Measurements from ENCODE around the gene CENPP. TPM values are rescaled to one million over a fixed set of nuclear protein-coding genes. Genes with fewer than 3 reads are reported as not detected.

The CENPP gene
- total RNA-seq, 1 experiment from 2014 or later, result 7.2 TPM

DNA sequence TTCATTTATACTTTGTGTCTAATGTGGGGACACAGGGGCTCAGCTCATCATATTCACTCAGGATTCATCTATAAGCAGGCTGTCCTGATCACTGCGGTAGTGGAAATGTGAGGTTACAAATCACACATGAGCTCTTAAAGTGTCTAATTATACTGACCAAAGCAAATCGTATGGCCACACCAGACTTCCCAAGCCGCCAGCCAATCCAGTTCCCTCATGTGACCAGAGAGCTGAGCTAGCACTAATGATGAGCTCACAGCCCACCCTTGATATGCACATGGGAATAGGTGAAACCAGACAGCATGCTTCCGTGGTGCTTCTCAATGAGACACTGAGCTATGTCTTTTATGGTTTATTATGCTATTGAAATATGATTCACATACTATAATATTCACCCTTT, 192.4 kb downstream of the CENPP start:
- intact Hi-C loops (cut with micrococcal nuclease; ENCODE audit: unreplicated experiment), result no loop called here
- Mint-ChIP-seq H3K36me3 (ENCODE audit: insufficient read depth, unreplicated experiment) (no peaks in the 10 kb centered on the region), H3K9me3 (ENCODE audit: low read depth, unreplicated experiment) (no peaks in the 10 kb centered on the region), H3K27me3 (ENCODE audit: unreplicated experiment) (no peaks in the 10 kb centered on the region), H3K4me1 (ENCODE audit: low read depth, unreplicated experiment) (no peaks in the 10 kb centered on the region), H3K4me3 (ENCODE audit: low read depth, unreplicated experiment) (no peak overlapping the region), H3K27ac (ENCODE audit: unreplicated experiment) (no peak overlapping the region)
- TF ChIP-seq, protein P1, sequence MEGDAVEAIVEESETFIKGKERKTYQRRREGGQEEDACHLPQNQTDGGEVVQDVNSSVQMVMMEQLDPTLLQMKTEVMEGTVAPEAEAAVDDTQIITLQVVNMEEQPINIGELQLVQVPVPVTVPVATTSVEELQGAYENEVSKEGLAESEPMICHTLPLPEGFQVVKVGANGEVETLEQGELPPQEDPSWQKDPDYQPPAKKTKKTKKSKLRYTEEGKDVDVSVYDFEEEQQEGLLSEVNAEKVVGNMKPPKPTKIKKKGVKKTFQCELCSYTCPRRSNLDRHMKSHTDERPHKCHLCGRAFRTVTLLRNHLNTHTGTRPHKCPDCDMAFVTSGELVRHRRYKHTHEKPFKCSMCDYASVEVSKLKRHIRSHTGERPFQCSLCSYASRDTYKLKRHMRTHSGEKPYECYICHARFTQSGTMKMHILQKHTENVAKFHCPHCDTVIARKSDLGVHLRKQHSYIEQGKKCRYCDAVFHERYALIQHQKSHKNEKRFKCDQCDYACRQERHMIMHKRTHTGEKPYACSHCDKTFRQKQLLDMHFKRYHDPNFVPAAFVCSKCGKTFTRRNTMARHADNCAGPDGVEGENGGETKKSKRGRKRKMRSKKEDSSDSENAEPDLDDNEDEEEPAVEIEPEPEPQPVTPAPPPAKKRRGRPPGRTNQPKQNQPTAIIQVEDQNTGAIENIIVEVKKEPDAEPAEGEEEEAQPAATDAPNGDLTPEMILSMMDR (IDR thresholded peaks at IDR 0.05; ENCODE audit: unreplicated experiment), result no peak
- CTCF ChIA-PET, result no interaction called here
- DNase-seq, result no peak
- BruUV-seq (replicated peaks), result no TSS peak

DNA sequence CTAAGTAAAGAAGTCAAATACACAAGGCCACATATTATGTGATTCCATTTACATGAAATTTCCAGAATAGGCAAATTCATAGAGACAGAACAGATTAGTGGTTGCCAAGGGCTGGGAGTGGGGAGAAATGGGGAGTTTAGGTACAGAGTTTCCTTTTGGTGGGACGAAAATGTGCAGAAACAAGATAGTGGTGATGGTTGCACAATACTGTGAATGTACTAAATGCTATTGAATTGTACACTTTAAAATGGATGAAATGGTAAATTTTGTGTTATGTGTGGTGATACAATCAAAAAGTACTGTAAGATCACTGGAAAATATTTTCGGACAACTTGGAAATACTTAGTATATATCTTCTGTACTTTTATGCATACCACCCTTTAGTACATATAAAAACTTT, 195.1 kb downstream of the CENPP start:
- BruUV-seq (replicated peaks), result no TSS peak
- Mint-ChIP-seq H3K4me3 (ENCODE audit: low read depth, unreplicated experiment) (no peak overlapping the region), H3K36me3 (ENCODE audit: insufficient read depth, unreplicated experiment) (no peaks in the 10 kb centered on the region), H3K4me1 (ENCODE audit: low read depth, unreplicated experiment) (no peaks in the 10 kb centered on the region), H3K9me3 (ENCODE audit: low read depth, unreplicated experiment) (no peaks in the 10 kb centered on the region), H3K27me3 (ENCODE audit: unreplicated experiment) (no peaks in the 10 kb centered on the region), H3K27ac (ENCODE audit: unreplicated experiment) (no peak overlapping the region)
- CTCF ChIA-PET, result no interaction called here
- intact Hi-C loops (cut with micrococcal nuclease; ENCODE audit: unreplicated experiment), result no loop called here
- DNase-seq, result no peak
- TF ChIP-seq, protein P1 (IDR thresholded peaks at IDR 0.05; ENCODE audit: unreplicated experiment), result no peak

DNA sequence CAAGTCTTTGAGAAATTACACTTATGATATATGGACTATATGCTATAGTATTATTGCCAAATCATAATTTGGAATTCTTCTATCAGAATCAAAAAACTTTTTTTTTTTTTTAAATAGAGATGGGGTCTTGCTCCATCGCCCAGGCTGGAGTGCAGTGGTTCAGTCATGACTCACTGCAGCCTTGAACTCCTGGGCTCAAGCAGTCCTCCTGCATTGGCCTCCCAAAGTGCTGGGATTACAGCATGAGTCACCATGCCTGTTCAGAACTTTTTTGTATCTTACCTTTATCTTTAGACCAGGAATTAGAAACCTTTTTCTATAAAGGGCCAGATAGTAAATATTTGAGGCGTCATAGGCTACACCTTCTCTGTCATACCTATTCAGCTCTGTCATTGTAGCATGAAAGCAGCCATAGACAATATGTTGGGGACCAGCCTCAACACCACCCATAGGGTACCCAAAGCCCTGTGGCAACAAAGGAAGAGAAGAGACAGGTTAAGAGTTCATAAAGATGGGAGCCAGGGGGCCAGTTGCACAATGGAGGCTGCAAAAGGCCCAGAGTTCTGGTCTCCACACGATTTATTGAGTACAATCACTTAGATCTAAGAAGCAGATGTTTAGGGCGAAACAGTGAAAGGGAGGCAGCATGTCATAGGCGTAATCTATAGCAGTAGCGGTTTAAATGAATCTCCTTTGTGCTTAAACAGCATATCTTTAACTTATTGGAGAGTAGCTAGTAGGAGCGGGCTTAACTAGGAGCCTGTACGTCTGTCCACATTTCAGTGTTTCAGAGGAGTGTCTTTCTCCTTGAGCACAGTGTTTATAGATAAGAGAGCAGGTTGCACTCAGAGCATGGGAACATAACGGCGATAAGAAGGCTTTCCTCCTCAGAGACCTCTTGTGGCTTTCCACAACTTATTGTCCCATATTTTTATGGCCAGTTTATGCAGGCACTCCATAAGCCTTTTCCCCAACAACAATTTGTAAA, 197.5 kb downstream of the CENPP start:
- Mint-ChIP-seq H3K27ac (ENCODE audit: unreplicated experiment) (no peak overlapping the region), H3K9me3 (ENCODE audit: low read depth, unreplicated experiment) (no peaks in the 10 kb centered on the region), H3K4me1 (ENCODE audit: low read depth, unreplicated experiment) (no peaks in the 10 kb centered on the region), H3K36me3 (ENCODE audit: insufficient read depth, unreplicated experiment) (no peaks in the 10 kb centered on the region), H3K4me3 (ENCODE audit: low read depth, unreplicated experiment) (no peak overlapping the region), H3K27me3 (ENCODE audit: unreplicated experiment) (no peaks in the 10 kb centered on the region)
- TF ChIP-seq, protein P1 (IDR thresholded peaks at IDR 0.05; ENCODE audit: unreplicated experiment), result no peak
- BruUV-seq (replicated peaks), result no TSS peak
- no peak for DNase-seq
- CTCF ChIA-PET, result no interaction called here
- intact Hi-C loops (cut with micrococcal nuclease; ENCODE audit: unreplicated experiment), result no loop called here

DNA sequence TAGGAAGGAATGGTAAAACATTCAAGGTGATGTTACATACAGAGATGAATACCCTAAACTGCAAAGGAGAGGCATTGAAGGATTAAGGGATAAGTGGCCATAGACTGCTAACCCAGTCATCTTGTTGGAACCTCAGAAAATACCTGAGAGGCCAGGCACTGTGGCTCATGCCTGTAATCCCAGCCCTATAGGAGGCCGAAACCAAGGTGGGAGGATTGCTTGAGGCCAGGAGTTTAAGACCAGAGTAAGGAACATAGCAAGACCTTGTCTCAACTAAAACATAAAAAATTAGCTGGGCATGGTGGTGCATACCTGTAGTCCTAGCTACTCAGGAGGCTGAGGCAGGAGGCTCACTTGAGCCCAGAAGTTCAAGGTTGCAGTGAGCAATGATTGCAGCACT, 199.1 kb downstream of the CENPP start:
- TF ChIP-seq, protein P1 (IDR thresholded peaks at IDR 0.05; ENCODE audit: unreplicated experiment), result no peak
- CTCF ChIA-PET, result no interaction called here
- Mint-ChIP-seq H3K4me3 (ENCODE audit: low read depth, unreplicated experiment) (no peak overlapping the region), H3K4me1 (ENCODE audit: low read depth, unreplicated experiment) (no peaks in the 10 kb centered on the region), H3K36me3 (ENCODE audit: insufficient read depth, unreplicated experiment) (no peaks in the 10 kb centered on the region), H3K9me3 (ENCODE audit: low read depth, unreplicated experiment) (no peaks in the 10 kb centered on the region), H3K27me3 (ENCODE audit: unreplicated experiment) (no peaks in the 10 kb centered on the region), H3K27ac (ENCODE audit: unreplicated experiment) (no peak overlapping the region)
- no peak for DNase-seq
- intact Hi-C loops (cut with micrococcal nuclease; ENCODE audit: unreplicated experiment), result no loop called here
- no TSS peak for BruUV-seq (replicated peaks)
